ENCODE measurements around the gene IL11RA.
A peak's percentile ranks its signal among the peaks of the same experiment; 100 is the strongest.

The IL11RA gene

GRCh38 chr9:34628656-34629490 is 23.1 kb upstream of the IL11RA start, which contains the start of gene ARID3C:
ARID3C (minus strand) TSS chr9:34629066; CDS start chr9:34628014, 1,052 bp downstream.
- Mint-ChIP-seq H3K36me3 (ENCODE audit: low read depth) (no peaks in the 10 kb centered on the region), H3K27me3 (ENCODE audit: low read depth, poor library complexity) (peaks cover 77% of the 10 kb centered on the region), H3K4me1 (peaks cover 34% of the 10 kb centered on the region), H3K9me3 (no peaks in the 10 kb centered on the region), H3K27ac (peak within 1 kb of the TSS; percentile 55), H3K4me3 (peak within 1 kb of the TSS; percentile 86)
- peak; percentile 73 for DNase-seq
- TF ChIP-seq CTCF (IDR thresholded peaks at IDR 0.05) = no peak

GRCh38 chr9:34629491-34629808 is 22.5 kb upstream of the IL11RA start:
- DNase-seq = no peak
- Mint-ChIP-seq H3K4me1 (peaks cover 34% of the 10 kb centered on the region), H3K27ac (peak overlapping the region; percentile 55), H3K4me3 (peak overlapping the region; percentile 79), H3K27me3 (ENCODE audit: low read depth, poor library complexity) (peaks cover 75% of the 10 kb centered on the region), H3K9me3 (no peaks in the 10 kb centered on the region), H3K36me3 (ENCODE audit: low read depth) (no peaks in the 10 kb centered on the region)
- TF ChIP-seq CTCF (IDR thresholded peaks at IDR 0.05) = no peak

GRCh38 chr9:34630402-34631154 is 21.4 kb upstream of the IL11RA start:
- peaks cover 4% of the 10 kb centered on the region for H3K36me3 Mint-ChIP-seq (ENCODE audit: low read depth)

GRCh38 chr9:34633166-34633565 is 18.8 kb upstream of the IL11RA start:
- Mint-ChIP-seq H3K4me1 (peaks cover 48% of the 10 kb centered on the region), H3K4me3 (no peak overlapping the region), H3K36me3 (ENCODE audit: low read depth) (peaks cover 4% of the 10 kb centered on the region), H3K9me3 (no peaks in the 10 kb centered on the region), H3K27me3 (ENCODE audit: low read depth, poor library complexity) (peaks cover 41% of the 10 kb centered on the region), H3K27ac (no peak overlapping the region)
- no peak for DNase-seq
- no peak for TF ChIP-seq CTCF (IDR thresholded peaks at IDR 0.05)

More at GRCh38 chr9:34630402-34631154, 21.4 kb upstream of the IL11RA start:
- Mint-ChIP-seq H3K4me3 (peak overlapping the region; percentile 39), H3K27ac (no peak overlapping the region), H3K27me3 (ENCODE audit: low read depth, poor library complexity) (peaks cover 67% of the 10 kb centered on the region), H3K9me3 (no peaks in the 10 kb centered on the region), H3K4me1 (peaks cover 32% of the 10 kb centered on the region)
- TF ChIP-seq CTCF (IDR thresholded peaks at IDR 0.05) = no peak
- no peak for DNase-seq

GRCh38 chr9:34633851-34634550 is 18.0 kb upstream of the IL11RA start:
- Mint-ChIP-seq H3K27ac (no peak overlapping the region), H3K4me3 (no peak overlapping the region), H3K9me3 (no peaks in the 10 kb centered on the region), H3K27me3 (ENCODE audit: low read depth, poor library complexity) (peaks cover 39% of the 10 kb centered on the region), H3K36me3 (ENCODE audit: low read depth) (peaks cover 4% of the 10 kb centered on the region), H3K4me1 (peaks cover 47% of the 10 kb centered on the region)
- DNase-seq = peak; percentile 78
- TF ChIP-seq CTCF (IDR thresholded peaks at IDR 0.05) = peak; percentile 86
